ENCODE data around the gene FAM237B.

DNA sequence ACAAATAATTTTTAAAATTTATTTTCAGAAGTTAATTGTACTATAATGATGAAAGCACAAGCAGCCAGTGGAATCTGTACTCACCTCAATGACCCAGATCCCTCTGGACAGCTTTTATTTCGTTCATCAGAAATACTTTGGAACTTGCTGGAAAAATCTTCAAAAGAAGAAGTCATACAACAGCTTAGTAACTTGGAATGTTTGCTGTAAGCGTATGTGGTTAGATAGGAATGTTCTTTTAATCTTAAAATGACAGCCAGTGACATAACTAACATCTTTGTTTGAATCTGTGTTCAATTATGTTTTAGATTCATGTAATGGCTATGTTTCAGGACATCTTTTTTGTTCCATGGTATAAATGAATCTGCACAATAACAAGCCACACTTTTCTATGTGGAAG, 49.4 kb downstream of the FAM237B start:
- TF ChIP-seq, protein P1, sequence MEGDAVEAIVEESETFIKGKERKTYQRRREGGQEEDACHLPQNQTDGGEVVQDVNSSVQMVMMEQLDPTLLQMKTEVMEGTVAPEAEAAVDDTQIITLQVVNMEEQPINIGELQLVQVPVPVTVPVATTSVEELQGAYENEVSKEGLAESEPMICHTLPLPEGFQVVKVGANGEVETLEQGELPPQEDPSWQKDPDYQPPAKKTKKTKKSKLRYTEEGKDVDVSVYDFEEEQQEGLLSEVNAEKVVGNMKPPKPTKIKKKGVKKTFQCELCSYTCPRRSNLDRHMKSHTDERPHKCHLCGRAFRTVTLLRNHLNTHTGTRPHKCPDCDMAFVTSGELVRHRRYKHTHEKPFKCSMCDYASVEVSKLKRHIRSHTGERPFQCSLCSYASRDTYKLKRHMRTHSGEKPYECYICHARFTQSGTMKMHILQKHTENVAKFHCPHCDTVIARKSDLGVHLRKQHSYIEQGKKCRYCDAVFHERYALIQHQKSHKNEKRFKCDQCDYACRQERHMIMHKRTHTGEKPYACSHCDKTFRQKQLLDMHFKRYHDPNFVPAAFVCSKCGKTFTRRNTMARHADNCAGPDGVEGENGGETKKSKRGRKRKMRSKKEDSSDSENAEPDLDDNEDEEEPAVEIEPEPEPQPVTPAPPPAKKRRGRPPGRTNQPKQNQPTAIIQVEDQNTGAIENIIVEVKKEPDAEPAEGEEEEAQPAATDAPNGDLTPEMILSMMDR (IDR thresholded peaks at IDR 0.05; ENCODE audit: low read depth, low read length) = no peak
- TF ChIP-seq EZH2phosphoT487 (IDR thresholded peaks at IDR 0.05; ENCODE audit: low read depth) = no peak
